Measurements from ENCODE around the gene SORCS1. TPM values are rescaled to one million over a fixed set of nuclear protein-coding genes. Genes with fewer than 3 reads are reported as not detected.

Gene SORCS1
- total and polyA plus RNA-seq, 2 donors (not counting 1 experiment from before 2014, with no cell fraction given) = under 0.01 to 0.01 TPM

GRCh38 chr10:106991091-106991490 is 173.4 kb downstream of the SORCS1 start:
- no peaks in the 10 kb centered on the region for H3K36me3 ChIP-seq (ENCODE audit: control insufficient read depth, insufficient read depth, low read length)
- no peaks in the 10 kb centered on the region for H3K79me2 ChIP-seq (ENCODE audit: control insufficient read depth, insufficient read depth, low read length)
- no peak overlapping the region for H3K9ac ChIP-seq (ENCODE audit: insufficient read depth, low read length)
- no peaks in the 10 kb centered on the region for H3K27me3 ChIP-seq (ENCODE audit: control insufficient read depth, insufficient read depth, low read length)
- no peaks in the 10 kb centered on the region for H4K20me1 ChIP-seq (ENCODE audit: control insufficient read depth, extremely low read depth, insufficient read depth, low read length)
- no peaks in the 10 kb centered on the region for H3K9me3 ChIP-seq (ENCODE audit: control insufficient read depth, insufficient read depth, low read depth, low read length)
- H3K4me2 ChIP-seq (ENCODE audit: extremely low read depth, insufficient read depth, low read length) = no peak overlapping the region
- TF ChIP-seq EZH2 (IDR thresholded peaks at IDR 0.05; ENCODE audit: low read length, missing control alignments) = no peak
- TF ChIP-seq CTCF (conservative IDR thresholded peaks at IDR 0.05 in 1 of 2, IDR thresholded peaks at IDR 0.05 in 1 of 2; ENCODE audit: low read depth in 1 of 2, low read length in 2 of 2) = no peak
- H3K4me3 ChIP-seq (replicated peaks in 1 of 4; ENCODE audit: control extremely low read depth in 1 of 4, insufficient read depth in 1 of 4, low read depth in 3 of 4, low read length in 4 of 4) = no peak overlapping the region
- no peak overlapping the region for H3K27ac ChIP-seq (ENCODE audit: insufficient read depth, low read length)
- no peaks in the 10 kb centered on the region for H3K4me1 ChIP-seq (ENCODE audit: control insufficient read depth, extremely low read depth, insufficient read depth, low read length)
- DNase-seq (ENCODE audit: low read depth in 2 of 2) = no peak
- H2AFZ ChIP-seq (ENCODE audit: low read length) = no peak overlapping the region

GRCh38 chr10:106987362-106987761 is 177.1 kb downstream of the SORCS1 start:
- no peak overlapping the region for H3K4me2 ChIP-seq (ENCODE audit: extremely low read depth, insufficient read depth, low read length)
- no peak for TF ChIP-seq EZH2 (IDR thresholded peaks at IDR 0.05; ENCODE audit: low read length, missing control alignments)
- TF ChIP-seq CTCF (conservative IDR thresholded peaks at IDR 0.05 in 1 of 2, IDR thresholded peaks at IDR 0.05 in 1 of 2; ENCODE audit: low read depth in 1 of 2, low read length in 2 of 2) = no peak
- no peak overlapping the region for H3K4me3 ChIP-seq (replicated peaks in 1 of 4; ENCODE audit: control extremely low read depth in 1 of 4, insufficient read depth in 1 of 4, low read depth in 3 of 4, low read length in 4 of 4)
- no peaks in the 10 kb centered on the region for H4K20me1 ChIP-seq (ENCODE audit: control insufficient read depth, extremely low read depth, insufficient read depth, low read length)
- no peaks in the 10 kb centered on the region for H3K79me2 ChIP-seq (ENCODE audit: control insufficient read depth, insufficient read depth, low read length)
- no peaks in the 10 kb centered on the region for H3K4me1 ChIP-seq (ENCODE audit: control insufficient read depth, extremely low read depth, insufficient read depth, low read length)
- no peak overlapping the region for H2AFZ ChIP-seq (ENCODE audit: low read length)
- H3K9ac ChIP-seq (ENCODE audit: insufficient read depth, low read length) = no peak overlapping the region
- no peaks in the 10 kb centered on the region for H3K27me3 ChIP-seq (ENCODE audit: control insufficient read depth, insufficient read depth, low read length)
- H3K27ac ChIP-seq (ENCODE audit: insufficient read depth, low read length) = no peak overlapping the region
- no peaks in the 10 kb centered on the region for H3K36me3 ChIP-seq (ENCODE audit: control insufficient read depth, insufficient read depth, low read length)
- DNase-seq (ENCODE audit: low read depth in 2 of 2) = no peak
- H3K9me3 ChIP-seq (ENCODE audit: control insufficient read depth, insufficient read depth, low read depth, low read length) = no peaks in the 10 kb centered on the region

GRCh38 chr10:106982268-106982667 is 182.2 kb downstream of the SORCS1 start:
- no peak overlapping the region for H3K9ac ChIP-seq (ENCODE audit: insufficient read depth, low read length)
- TF ChIP-seq CTCF (conservative IDR thresholded peaks at IDR 0.05 in 1 of 2, IDR thresholded peaks at IDR 0.05 in 1 of 2; ENCODE audit: low read depth in 1 of 2, low read length in 2 of 2) = no peak
- no peak for TF ChIP-seq EZH2 (IDR thresholded peaks at IDR 0.05; ENCODE audit: low read length, missing control alignments)
- no peak overlapping the region for H3K4me2 ChIP-seq (ENCODE audit: extremely low read depth, insufficient read depth, low read length)
- H3K4me1 ChIP-seq (ENCODE audit: control insufficient read depth, extremely low read depth, insufficient read depth, low read length) = no peaks in the 10 kb centered on the region
- H3K9me3 ChIP-seq (ENCODE audit: control insufficient read depth, insufficient read depth, low read depth, low read length) = no peaks in the 10 kb centered on the region
- no peak overlapping the region for H2AFZ ChIP-seq (ENCODE audit: low read length)
- DNase-seq (ENCODE audit: low read depth in 2 of 2) = no peak
- H3K36me3 ChIP-seq (ENCODE audit: control insufficient read depth, insufficient read depth, low read length) = no peaks in the 10 kb centered on the region
- H3K79me2 ChIP-seq (ENCODE audit: control insufficient read depth, insufficient read depth, low read length) = no peaks in the 10 kb centered on the region
- no peaks in the 10 kb centered on the region for H3K27me3 ChIP-seq (ENCODE audit: control insufficient read depth, insufficient read depth, low read length)
- no peaks in the 10 kb centered on the region for H4K20me1 ChIP-seq (ENCODE audit: control insufficient read depth, extremely low read depth, insufficient read depth, low read length)
- no peak overlapping the region for H3K4me3 ChIP-seq (replicated peaks in 1 of 4; ENCODE audit: control extremely low read depth in 1 of 4, insufficient read depth in 1 of 4, low read depth in 3 of 4, low read length in 4 of 4)
- no peak overlapping the region for H3K27ac ChIP-seq (ENCODE audit: insufficient read depth, low read length)
